GM18873 (cell line): ENCODE results near the gene EXOSC5.

Experiments
- ATAC-seq: cut with Tn5 transposase; IDR thresholded peaks from one replicate; pipeline ENCODE4 v1.9.1; 2021; ENCODE audit warnings: mild to moderate bottlenecking, moderate library complexity, moderate number of reproducible peaks; ENCODE audit not compliant: unreplicated experiment, low FRiP score

Gene EXOSC5

DNA sequence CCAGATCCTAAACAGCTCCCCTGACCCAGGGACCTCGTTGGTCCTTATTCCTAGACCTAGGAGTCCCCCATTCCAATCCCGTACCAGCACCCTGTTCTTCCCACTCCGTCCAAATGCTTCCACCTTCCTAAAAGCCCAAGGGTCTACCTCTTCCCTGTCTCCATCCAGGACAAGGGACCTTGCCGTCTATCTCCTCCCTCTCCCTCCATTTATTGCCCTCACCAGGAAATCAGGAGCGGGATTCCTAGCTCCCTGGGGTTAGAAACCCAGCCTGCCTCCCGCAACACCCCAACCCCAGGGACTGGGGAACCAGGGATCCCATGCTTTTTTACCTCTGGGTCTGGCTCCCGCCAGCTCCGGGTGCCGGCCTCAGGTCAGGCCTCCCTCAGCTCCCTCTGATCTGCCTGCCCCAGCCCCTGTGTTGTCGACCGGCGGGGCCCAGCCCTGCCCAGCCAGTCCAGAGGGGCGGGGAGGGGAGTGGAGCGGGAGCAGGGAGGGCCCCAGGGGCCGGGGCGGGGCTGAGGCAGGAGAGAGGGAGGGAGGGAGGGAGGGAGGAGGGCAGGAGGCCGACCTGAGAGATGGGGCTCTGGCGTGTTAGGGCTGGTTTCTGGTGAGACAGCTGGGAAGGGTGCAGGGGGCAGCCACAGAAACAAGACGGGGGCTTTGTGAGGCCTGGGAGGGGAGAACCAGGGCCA, 29.9 kb upstream of the EXOSC5 start, which contains the start of gene B3GNT8:
Gene B3GNT8 (minus strand): TSS at position 423 of the 695 bp plus-strand sequence. CDS start 596 bp downstream, outside the sequence.
- no peak for ATAC-seq

- no peak for ATAC-seq
These were observed 29.1 kb upstream of the EXOSC5 start for GRCh38 chr19:41426116-41426841.

DNA sequence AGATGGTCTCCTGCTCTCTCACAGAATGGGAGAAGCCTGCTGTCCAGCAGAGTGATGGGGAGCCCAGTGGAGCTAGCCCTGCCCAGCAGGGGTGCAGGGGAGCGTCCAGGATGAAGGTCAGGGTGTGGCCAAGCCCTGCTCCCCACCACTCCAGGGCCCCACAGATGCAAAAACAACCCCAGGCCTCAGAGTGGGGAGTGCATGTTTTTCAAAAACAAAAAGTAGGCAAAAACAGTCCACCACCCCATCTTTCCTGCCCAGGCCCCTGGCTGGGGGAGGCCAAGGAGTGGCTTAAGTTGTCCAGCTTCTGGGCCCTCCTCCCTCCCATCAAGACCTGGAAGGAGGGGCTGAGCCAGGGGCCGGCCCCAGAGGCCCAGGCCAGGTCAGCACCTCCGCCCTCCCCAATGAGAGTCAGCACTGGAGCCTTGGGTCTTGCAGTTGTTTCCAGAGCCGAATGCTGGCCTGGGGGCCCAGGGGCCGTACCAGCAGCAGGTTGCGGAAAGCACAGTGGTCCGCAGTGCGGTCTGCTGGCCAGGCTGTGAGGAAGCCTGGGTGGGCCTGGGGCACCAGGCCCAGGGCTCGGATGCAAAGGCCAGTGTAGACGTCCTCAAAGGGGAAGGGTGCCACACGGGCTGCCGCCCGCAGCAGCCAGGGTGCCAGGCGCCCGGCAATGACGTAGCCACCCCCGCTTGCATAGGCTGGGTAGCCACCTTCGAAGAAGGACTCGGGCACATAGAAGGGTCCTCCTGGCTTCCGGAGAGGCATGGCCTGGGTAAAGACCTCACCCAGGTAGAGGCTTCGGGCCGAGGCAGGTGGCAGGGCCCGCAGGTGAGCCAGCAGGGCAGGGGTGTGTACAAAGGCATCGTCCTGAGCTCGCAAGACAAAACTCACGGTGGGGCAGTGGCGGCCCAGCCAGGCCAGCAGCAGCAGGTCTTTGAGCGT, 28.3 kb upstream of the EXOSC5 start:
- no peak for ATAC-seq

GRCh38 chr19:41424335-41425173, 27.4 kb upstream of the EXOSC5 start:
- ATAC-seq = no peak

GRCh38 chr19:41422955-41423354, 25.8 kb upstream of the EXOSC5 start:
- ATAC-seq = no peak

DNA sequence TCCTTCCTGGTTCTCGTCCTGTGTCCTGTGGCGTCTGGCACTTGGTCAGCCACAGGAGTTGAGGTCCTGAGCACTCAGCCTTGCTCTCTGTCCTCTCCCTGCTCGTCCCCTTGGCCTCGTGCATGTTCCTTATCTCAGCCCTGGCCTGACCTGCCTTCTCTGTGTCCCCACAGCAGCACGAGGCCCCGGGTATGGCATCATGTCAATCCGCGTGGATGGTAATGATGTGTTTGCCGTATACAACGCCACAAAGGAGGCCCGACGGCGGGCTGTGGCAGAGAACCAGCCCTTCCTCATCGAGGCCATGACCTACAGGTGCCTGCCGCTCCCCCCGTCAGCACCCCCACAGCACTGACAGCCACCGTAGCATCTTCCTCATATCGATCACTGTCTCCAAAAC, 25.3 kb upstream of the EXOSC5 start:
- ATAC-seq = no peak

DNA sequence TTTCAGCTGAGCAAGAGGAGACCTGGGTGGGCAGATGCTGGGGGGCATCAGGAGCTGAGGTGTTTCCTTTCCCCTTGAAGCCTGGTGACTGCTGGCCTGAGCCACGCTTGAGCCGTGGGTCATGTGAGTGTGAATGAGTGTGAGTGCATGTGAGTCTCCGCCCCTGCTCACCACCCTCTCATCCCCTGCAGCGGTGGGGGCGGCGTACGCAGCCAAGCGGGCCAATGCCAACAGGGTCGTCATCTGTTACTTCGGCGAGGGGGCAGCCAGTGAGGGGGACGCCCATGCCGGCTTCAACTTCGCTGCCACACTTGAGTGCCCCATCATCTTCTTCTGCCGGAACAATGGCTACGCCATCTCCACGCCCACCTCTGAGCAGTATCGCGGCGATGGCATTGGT, 24.8 kb upstream of the EXOSC5 start:
- ATAC-seq = no peak

GRCh38 chr19:41421314-41421713, 24.2 kb upstream of the EXOSC5 start:
- no peak for ATAC-seq

DNA sequence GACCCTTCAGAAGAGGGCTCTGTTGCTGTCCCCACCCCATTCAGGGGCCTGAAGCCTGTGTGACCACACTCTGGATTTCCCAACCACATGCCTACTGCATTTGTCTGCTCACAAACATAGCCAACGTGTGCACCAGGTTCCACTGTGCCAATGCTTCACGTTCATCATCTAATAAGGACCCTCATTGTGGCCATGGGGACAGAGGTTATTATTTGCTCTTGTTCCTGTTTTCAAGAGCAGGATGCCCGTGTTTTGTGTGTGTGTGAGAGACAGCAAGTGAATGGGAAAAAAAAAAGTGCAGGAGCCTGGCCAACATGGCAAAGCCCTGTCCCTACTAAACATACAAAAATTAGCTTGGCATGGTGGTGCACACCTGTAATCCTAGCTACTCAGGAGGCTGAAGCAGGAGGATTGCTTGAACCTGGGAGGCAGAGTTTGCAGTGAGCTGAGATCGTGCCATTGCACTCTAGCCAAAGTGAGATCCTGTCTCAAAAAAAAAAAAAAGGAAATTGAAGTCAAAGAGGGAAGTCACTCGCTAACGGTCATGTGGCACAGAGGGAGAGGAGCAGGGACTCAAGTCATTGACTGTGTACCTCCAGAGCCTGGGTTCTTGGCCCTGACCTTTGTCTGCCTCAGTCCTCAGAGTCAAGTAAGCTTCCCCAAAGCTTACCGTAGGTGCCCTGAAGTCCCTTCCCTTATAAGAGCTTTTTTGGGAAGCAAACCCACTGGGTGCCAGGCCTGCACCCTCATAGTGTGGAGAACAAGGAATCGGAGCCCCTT, 23.1 kb upstream of the EXOSC5 start:
- ATAC-seq = no peak

DNA sequence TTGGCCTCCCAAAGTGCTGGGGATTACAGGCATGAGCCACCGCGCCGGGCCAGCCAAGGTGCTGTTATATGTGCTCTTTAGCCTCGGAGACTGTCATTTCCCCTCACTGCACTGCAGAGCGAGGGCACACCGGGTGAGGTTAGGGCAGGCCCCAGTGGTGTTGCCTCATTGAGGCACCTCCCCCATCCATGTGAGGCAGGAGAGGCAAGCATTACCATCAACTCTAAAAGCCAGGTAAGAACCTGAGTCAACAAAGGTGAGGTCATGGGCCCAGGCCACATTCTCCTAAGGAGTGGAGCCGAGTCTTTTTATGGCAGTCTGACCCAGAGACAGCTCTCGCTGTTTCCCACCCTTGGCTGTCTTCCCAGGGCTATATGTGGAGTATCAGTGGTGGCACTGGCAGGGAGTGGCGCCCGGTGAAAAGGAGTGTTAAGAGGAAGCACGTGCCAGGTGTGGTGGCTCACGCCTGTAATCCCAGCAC, 19.1 kb upstream of the EXOSC5 start:
- no peak for ATAC-seq

GRCh38 chr19:41415154-41415571, 18.0 kb upstream of the EXOSC5 start:
- ATAC-seq = no peak

GRCh38 chr19:41414461-41414860, 17.3 kb upstream of the EXOSC5 start:
- no peak for ATAC-seq

DNA sequence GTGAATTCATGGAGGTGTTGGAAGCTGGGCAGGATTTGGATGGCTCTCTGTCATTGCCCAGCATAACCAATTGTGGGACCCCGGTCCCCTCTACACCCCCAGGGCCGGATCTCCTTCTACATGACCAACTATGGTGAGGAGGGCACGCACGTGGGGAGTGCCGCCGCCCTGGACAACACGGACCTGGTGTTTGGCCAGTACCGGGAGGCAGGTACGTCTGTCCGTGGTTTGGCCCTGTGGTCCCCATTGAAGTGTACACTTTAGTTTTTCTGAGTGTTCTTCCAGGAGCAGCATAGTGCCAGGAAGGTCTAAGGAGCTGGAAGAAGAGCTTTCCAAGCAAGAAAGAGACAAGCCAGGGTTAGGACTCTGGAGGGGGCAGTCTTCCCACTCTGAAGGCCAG, 16.8 kb upstream of the EXOSC5 start:
- ATAC-seq = no peak

DNA sequence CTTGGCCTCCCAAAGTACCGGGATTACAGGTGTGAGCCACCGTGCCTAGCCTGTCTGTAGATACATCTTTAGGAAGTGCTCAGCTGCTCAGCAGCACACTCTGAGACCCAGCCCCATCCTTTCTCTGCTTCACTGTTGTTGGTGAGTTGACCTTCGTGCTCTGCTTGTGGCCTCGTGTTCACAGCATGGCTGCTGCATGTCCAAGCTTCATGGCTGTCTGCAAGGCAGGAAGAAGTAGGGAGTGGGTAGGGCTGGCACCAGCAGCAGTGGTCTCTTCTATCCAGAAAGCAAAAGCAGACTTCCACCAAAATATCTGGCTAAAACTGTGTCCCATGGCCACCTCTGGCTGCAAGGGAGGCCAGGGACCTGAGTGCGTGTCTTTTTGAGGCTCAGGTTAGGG, 15.8 kb upstream of the EXOSC5 start:
- no peak for ATAC-seq

- no peak for ATAC-seq
These were observed 14.8 kb upstream of the EXOSC5 start for GRCh38 chr19:41411968-41412265.

GRCh38 chr19:41411100-41411967, 14.2 kb upstream of the EXOSC5 start:
- no peak for ATAC-seq

- no peak for ATAC-seq
These were observed 13.3 kb upstream of the EXOSC5 start for GRCh38 chr19:41410336-41411054.

- ATAC-seq = no peak
These were observed 12.1 kb upstream of the EXOSC5 start for GRCh38 chr19:41409288-41409687.
